ENCODE measurements around the gene ITGB4. TPM values are rescaled to one million over a fixed set of nuclear protein-coding genes. Genes with fewer than 3 reads are reported as not detected.

The ITGB4 gene
- total RNA-seq, 2 donors from 2014 or later = 2.7 to 3.5 TPM

- Mint-ChIP-seq H3K36me3 (ENCODE audit: insufficient read depth in 2 of 2) (peaks cover 0 to 1% of the 10 kb centered on the region in 2 donors), H3K27me3 (ENCODE audit: low read depth) (no peaks in the 10 kb centered on the region), H3K27ac (peak within 1 kb of the TSS; percentile 75), H3K4me3 (peak within 1 kb of the TSS; percentile 83 to 93), H3K4me1 (ENCODE audit: low read depth) (peaks cover 19% of the 10 kb centered on the region), H3K9me3 (no peaks in the 10 kb centered on the region)
- ATAC-seq (replicated peaks in 1 of 2) = peak; percentile 85 to 87
- DNase-seq = peak; percentile 84 to 85
These were observed 43.6 kb downstream of the ITGB4 start, which contains the start of gene GALK1 for GRCh38 chr17:75764711-75765421. TSS of gene GALK1 (minus strand) at chr17:75765192. CDS start at chr17:75765136, 56 bp downstream.

DNA sequence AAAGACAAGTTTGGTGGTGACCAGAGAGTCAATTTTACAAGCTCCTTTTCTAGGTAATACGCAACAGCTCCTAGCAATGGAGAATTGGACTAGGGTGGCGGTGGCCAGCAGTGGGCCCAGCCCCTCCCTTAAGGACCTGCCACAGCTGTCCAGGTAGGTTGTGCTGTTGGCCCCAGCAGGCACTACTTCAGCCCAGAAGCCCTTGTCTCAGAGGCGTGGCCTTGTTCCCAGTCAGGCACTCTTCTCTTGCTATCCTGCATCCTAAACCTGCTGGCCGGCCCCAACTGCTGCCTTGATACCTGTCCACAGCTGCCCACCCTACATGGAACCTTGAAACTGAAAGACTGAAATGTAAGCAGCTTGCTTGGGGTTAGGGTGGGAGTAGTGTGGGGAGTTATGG is 44.7 kb downstream of the ITGB4 start:
- Mint-ChIP-seq H3K4me3 (peak overlapping the region; percentile 33 to 52), H3K36me3 (ENCODE audit: insufficient read depth in 2 of 2) (peaks cover 0 to 1% of the 10 kb centered on the region in 2 donors), H3K9me3 (no peaks in the 10 kb centered on the region), H3K27ac (no peak overlapping the region), H3K27me3 (ENCODE audit: low read depth) (no peaks in the 10 kb centered on the region), H3K4me1 (ENCODE audit: low read depth) (peaks cover 19% of the 10 kb centered on the region)
- no peak for DNase-seq
- no peak for ATAC-seq (replicated peaks in 1 of 2)

- no peaks in the 10 kb centered on the region for H3K9me3 Mint-ChIP-seq
- H3K4me3 Mint-ChIP-seq = no peak overlapping the region
- no peak for DNase-seq
- H3K27me3 Mint-ChIP-seq (ENCODE audit: low read depth) = no peaks in the 10 kb centered on the region
- H3K36me3 Mint-ChIP-seq (ENCODE audit: insufficient read depth in 2 of 2) = no peaks in the 10 kb centered on the region
- peak overlapping the region; percentile 90 for H3K27ac Mint-ChIP-seq
- no peak for ATAC-seq (replicated peaks in 1 of 2)
- peaks cover 23% of the 10 kb centered on the region for H3K4me1 Mint-ChIP-seq (ENCODE audit: low read depth)
These were observed 46.6 kb downstream of the ITGB4 start for GRCh38 chr17:75767881-75768280.

- Mint-ChIP-seq H3K9me3 (no peaks in the 10 kb centered on the region), H3K27me3 (ENCODE audit: low read depth) (no peaks in the 10 kb centered on the region), H3K27ac (peak overlapping the region; percentile 79), H3K36me3 (ENCODE audit: insufficient read depth in 2 of 2) (no peaks in the 10 kb centered on the region), H3K4me1 (ENCODE audit: low read depth) (peaks cover 11% of the 10 kb centered on the region), H3K4me3 (peak overlapping the region in 1 of 2 donors; percentile 14)
- no peak for ATAC-seq (replicated peaks in 1 of 2)
- no peak for DNase-seq
These were observed 48.3 kb downstream of the ITGB4 start for GRCh38 chr17:75769536-75769935.

DNA sequence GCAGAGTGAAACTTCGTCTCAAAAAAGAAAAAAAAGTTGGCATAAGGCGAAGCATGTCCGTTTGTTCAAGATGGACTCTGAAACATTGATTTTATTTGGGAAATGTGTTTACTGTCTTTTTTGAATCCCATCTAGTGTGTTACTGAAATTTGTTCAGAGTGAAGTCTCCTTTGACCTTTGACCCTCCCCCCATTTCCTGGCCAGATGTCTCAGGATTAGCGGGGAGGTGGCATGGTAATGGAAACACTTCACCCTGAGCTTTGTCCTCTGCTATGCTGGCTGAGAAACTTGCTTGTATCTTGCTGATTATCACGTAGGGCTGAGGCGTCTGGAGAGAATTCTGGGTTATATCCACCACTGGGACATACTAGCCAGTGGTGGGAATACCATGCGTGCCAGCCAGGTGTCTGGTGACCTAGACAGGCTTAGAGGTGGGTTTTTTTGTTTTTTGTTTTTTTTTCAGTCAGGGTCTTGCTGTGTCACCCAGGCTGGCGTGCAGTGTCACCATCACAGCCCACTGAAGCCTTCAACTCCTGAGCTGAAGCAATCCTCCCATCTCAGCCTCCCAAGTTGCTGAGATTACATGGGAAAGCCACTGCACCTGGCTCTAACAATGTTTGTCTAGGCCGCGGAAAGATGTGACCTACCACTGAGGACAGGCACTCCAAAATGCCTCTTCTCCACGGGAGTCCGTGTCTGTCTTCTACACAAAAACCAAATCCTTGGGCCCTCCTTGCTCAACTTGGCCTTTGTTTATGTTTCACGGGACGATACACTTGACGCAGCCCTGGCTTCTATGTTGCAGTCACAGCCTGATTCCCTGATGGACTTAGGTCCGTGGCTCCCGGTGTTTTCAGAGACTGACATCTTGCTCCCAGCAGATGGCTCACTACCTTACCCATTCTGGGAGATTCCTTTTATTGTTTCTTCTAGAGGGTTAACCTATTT is 50.3 kb downstream of the ITGB4 start:
- Mint-ChIP-seq H3K36me3 (ENCODE audit: insufficient read depth in 2 of 2) (peaks cover under 1 to 4% of the 10 kb centered on the region in 2 donors), H3K27me3 (ENCODE audit: low read depth) (no peaks in the 10 kb centered on the region), H3K4me1 (ENCODE audit: low read depth) (peaks cover 25% of the 10 kb centered on the region), H3K27ac (peak overlapping the region; percentile 72), H3K9me3 (no peaks in the 10 kb centered on the region), H3K4me3 (no peak overlapping the region)
- DNase-seq (no peak), ATAC-seq (replicated peaks in 1 of 2) (peak in 1 of 2 donors; percentile 1)

- H3K4me3 Mint-ChIP-seq = no peak overlapping the region
- peak; percentile 5 to 12 for ATAC-seq (replicated peaks in 1 of 2)
- peak; percentile 38 to 55 for DNase-seq
- H3K36me3 Mint-ChIP-seq (ENCODE audit: insufficient read depth in 2 of 2) = peaks cover 12 to 19% of the 10 kb centered on the region in 2 donors
- no peaks in the 10 kb centered on the region for H3K27me3 Mint-ChIP-seq (ENCODE audit: low read depth)
- peaks cover 42% of the 10 kb centered on the region for H3K4me1 Mint-ChIP-seq (ENCODE audit: low read depth)
- H3K27ac Mint-ChIP-seq = peak overlapping the region; percentile 28
- H3K9me3 Mint-ChIP-seq = no peaks in the 10 kb centered on the region
These were observed 52.0 kb downstream of the ITGB4 start for GRCh38 chr17:75773121-75773807.

DNA sequence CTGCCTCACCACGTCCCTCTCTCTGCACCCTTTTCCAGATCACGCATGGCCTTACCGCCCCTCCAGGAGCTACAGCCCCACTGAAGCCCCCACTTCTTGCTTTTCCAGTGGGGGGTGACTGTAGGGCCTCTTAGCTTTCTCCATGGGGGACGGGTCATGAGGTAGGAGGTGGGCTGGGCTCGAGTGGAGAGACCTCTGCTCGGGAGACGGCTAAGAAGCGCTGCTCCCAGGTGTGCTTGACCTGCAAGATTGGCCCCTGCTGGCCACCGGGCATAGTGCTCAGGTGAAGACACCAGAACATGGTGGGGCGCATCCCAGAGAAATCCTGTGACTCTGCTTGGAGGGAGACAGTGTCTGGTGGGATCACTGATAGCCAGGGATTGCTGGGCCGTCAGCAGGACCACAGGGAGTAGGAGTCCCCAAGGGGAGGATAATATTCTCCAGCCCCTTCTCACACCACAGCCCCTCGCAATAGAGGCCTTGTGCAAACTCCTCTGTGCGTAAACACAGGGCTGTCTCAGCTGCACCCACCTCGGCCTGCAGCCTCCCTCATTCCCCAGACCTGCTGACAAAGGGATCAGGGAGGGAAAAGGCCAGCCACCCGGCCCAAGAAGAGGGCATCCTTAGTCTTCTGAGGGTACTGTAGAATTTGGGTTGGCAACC is 52.7 kb downstream of the ITGB4 start:
- Mint-ChIP-seq H3K9me3 (no peaks in the 10 kb centered on the region), H3K4me3 (no peak overlapping the region)

GRCh38 chr17:75774471-75774990 is 53.3 kb downstream of the ITGB4 start:
- Mint-ChIP-seq H3K4me1 (ENCODE audit: low read depth) (peaks cover 48% of the 10 kb centered on the region), H3K36me3 (ENCODE audit: insufficient read depth in 2 of 2) (peaks cover 18 to 26% of the 10 kb centered on the region in 2 donors), H3K27me3 (ENCODE audit: low read depth) (no peaks in the 10 kb centered on the region), H3K4me3 (peak overlapping the region in 1 of 2 donors; percentile 30), H3K27ac (peak overlapping the region; percentile 85), H3K9me3 (no peaks in the 10 kb centered on the region)
- peak in 1 of 2 donors; percentile 7 for ATAC-seq (replicated peaks in 1 of 2)
- peak in 1 of 2 donors; percentile 64 for DNase-seq

More for the DNA sequence above, 52.7 kb downstream of the ITGB4 start:
- peak; percentile 3 to 18 for ATAC-seq (replicated peaks in 1 of 2)
- Mint-ChIP-seq H3K36me3 (ENCODE audit: insufficient read depth in 2 of 2) (peaks cover 18 to 25% of the 10 kb centered on the region in 2 donors), H3K27me3 (ENCODE audit: low read depth) (no peaks in the 10 kb centered on the region), H3K27ac (peak overlapping the region; percentile 28), H3K4me1 (ENCODE audit: low read depth) (peaks cover 46% of the 10 kb centered on the region)
- peak; percentile 50 to 67 for DNase-seq

DNA sequence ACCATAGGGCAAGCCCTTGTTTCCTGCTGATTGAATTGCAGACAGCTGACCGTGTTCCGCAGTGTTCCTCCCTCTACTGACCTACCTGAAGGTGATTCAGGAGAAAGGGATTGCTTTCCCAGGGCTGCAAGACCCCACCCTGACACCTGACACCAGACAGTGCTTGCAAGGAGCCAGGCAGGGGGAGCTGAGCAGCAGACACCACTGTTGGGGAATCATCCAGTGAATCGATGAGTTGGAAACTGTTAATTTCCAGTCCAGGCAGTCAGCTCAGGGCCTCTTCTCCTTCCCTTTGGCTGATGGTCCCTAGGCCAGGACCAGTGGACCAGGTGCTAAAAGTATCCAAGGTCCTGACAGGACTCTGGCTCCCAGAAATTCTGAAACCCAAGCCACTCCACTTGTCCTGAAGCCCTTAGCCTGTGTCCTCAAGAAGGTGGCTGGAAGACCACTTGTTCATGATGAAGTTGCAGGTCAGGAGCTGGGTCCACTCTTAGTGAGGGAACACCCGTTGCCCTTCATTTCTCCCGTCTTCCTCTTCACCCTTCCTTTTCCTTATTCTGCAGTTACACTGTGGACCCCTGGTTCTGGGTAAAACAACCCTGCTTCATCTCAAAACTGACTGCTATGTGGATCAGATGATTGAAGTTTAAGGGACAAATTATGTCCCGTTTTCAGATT is 53.9 kb downstream of the ITGB4 start:
- ATAC-seq (replicated peaks in 1 of 2) = no peak
- H3K27me3 Mint-ChIP-seq (ENCODE audit: low read depth) = no peaks in the 10 kb centered on the region
- H3K9me3 Mint-ChIP-seq = no peaks in the 10 kb centered on the region
- peak overlapping the region in 1 of 2 donors; percentile 96 for H3K4me3 Mint-ChIP-seq
- H3K4me1 Mint-ChIP-seq (ENCODE audit: low read depth) = peaks cover 54% of the 10 kb centered on the region
- peak; percentile 41 to 57 for DNase-seq
- peaks cover 21 to 28% of the 10 kb centered on the region in 2 donors for H3K36me3 Mint-ChIP-seq (ENCODE audit: insufficient read depth in 2 of 2)
- peak overlapping the region; percentile 99 for H3K27ac Mint-ChIP-seq

- Mint-ChIP-seq H3K36me3 (ENCODE audit: insufficient read depth in 2 of 2) (peaks cover 21 to 28% of the 10 kb centered on the region in 2 donors), H3K4me1 (ENCODE audit: low read depth) (peaks cover 52% of the 10 kb centered on the region), H3K9me3 (no peaks in the 10 kb centered on the region), H3K27ac (peak overlapping the region; percentile 99), H3K27me3 (ENCODE audit: low read depth) (no peaks in the 10 kb centered on the region), H3K4me3 (peak overlapping the region; percentile 90 to 96)
- DNase-seq = peak in 1 of 2 donors; percentile 42
- no peak for ATAC-seq (replicated peaks in 1 of 2)
These were observed 55.4 kb downstream of the ITGB4 start for GRCh38 chr17:75776386-75777295.

Measured in activated T-cell treated with anti-CD3 and anti-CD28 coated beads, Interleukin-2, amount 50 U/mL, for 72 hours (primary cell).